ENCODE results near the gene DHRSX. TPM values are rescaled to one million over a fixed set of nuclear protein-coding genes. Genes with fewer than 3 reads are reported as not detected.
"Not testable (repeated sequence)": the region's sequence is repeated elsewhere in the genome, so short reads cannot be mapped to it uniquely, and the experiment has no call there.

The DHRSX gene
- total and polyA plus RNA-seq, 2 donors (not counting 1 experiment from before 2014, with no cell fraction given) = 18.8 to 39.0 TPM

- H2AFZ ChIP-seq (ENCODE audit: insufficient read depth, low read depth, low read length, poor library complexity, severe bottlenecking); H3K27me3 Mint-ChIP-seq; H3K9me3 Mint-ChIP-seq (ENCODE audit: insufficient read depth); H3K27ac ChIP-seq (ENCODE audit: low read length in 2 of 2); H3K27ac Mint-ChIP-seq; H3K4me3 Mint-ChIP-seq; H3K27me3 ChIP-seq (replicated peaks in 1 of 4; ENCODE audit: control extremely low read depth in 1 of 4, control insufficient read depth in 3 of 4, insufficient read depth in 4 of 4, low read length in 3 of 4); CTCF ChIA-PET; intact Hi-C loops (cut with micrococcal nuclease); POLR2A ChIA-PET; ATAC-seq (ENCODE audit: low read depth); H4K20me1 ChIP-seq (ENCODE audit: control insufficient read depth, insufficient read depth, low read length, poor library complexity, severe bottlenecking); H3K4me1 Mint-ChIP-seq; DNase-seq; H3K4me3 ChIP-seq (ENCODE audit: control extremely low read depth in 1 of 5, extremely low read depth in 1 of 5, insufficient read depth in 1 of 5, low read depth in 2 of 5, low read length in 4 of 5); H3K9ac ChIP-seq (ENCODE audit: low read length); H3K4me1 ChIP-seq (ENCODE audit: control insufficient read depth in 2 of 2, insufficient read depth in 2 of 2, low read length in 2 of 2); H3K4me2 ChIP-seq (replicated peaks; ENCODE audit: low read depth, low read length, poor library complexity, severe bottlenecking): not testable (repeated sequence)
- WGBS (ENCODE audit: insufficient coverage) = 98% methylated on average over 8 of the region's 9 CpGs
- Histone ChIP-seq H3K79me2 (ENCODE audit: control insufficient read depth, insufficient read depth, low read length) (peaks cover 18% of the 10 kb centered on the region), H3K9me3 (ENCODE audit: control extremely low read depth in 1 of 3, control insufficient read depth in 2 of 3, insufficient read depth in 1 of 3, low read length in 2 of 3) (peaks cover 0 to 13% (median 0%) of the 10 kb centered on the region in 3 donors), H3K36me3 (replicated peaks in 1 of 2; ENCODE audit: control extremely low read depth in 1 of 2, control insufficient read depth in 1 of 2, extremely low read depth in 1 of 2, insufficient read depth in 2 of 2, low read length in 1 of 2) (peaks cover 0 to 12% of the 10 kb centered on the region in 2 experiments)
These were observed 150.7 kb downstream of the DHRSX start for GRCh38 chrX:2350036-2350435.

- Histone ChIP-seq H3K36me3 (replicated peaks in 1 of 2; ENCODE audit: control extremely low read depth in 1 of 2, control insufficient read depth in 1 of 2, extremely low read depth in 1 of 2, insufficient read depth in 2 of 2, low read length in 1 of 2) (peaks cover 0 to 7% of the 10 kb centered on the region in 2 experiments), H3K79me2 (ENCODE audit: control insufficient read depth, insufficient read depth, low read length) (peaks cover 5% of the 10 kb centered on the region), H3K4me1 (ENCODE audit: control insufficient read depth in 2 of 2, insufficient read depth in 2 of 2, low read length in 2 of 2) (no peaks in the 10 kb centered on the region), H3K4me3 (ENCODE audit: control extremely low read depth in 1 of 5, extremely low read depth in 1 of 5, insufficient read depth in 1 of 5, low read depth in 2 of 5, low read length in 4 of 5) (no peak overlapping the region), H4K20me1 (ENCODE audit: control insufficient read depth, insufficient read depth, low read length, poor library complexity, severe bottlenecking) (no peaks in the 10 kb centered on the region), H3K9me3 (ENCODE audit: control extremely low read depth in 1 of 3, control insufficient read depth in 2 of 3, insufficient read depth in 1 of 3, low read length in 2 of 3) (peaks cover 0 to 13% (median 0%) of the 10 kb centered on the region in 3 donors), H2AFZ (ENCODE audit: insufficient read depth, low read depth, low read length, poor library complexity, severe bottlenecking) (no peak overlapping the region), H3K9ac (ENCODE audit: low read length) (no peak overlapping the region), H3K4me2 (replicated peaks; ENCODE audit: low read depth, low read length, poor library complexity, severe bottlenecking) (no peak overlapping the region), H3K27ac (ENCODE audit: low read length in 2 of 2) (no peak overlapping the region), H3K27me3 (replicated peaks in 1 of 4; ENCODE audit: control extremely low read depth in 1 of 4, control insufficient read depth in 3 of 4, insufficient read depth in 4 of 4, low read length in 3 of 4) (no peaks in the 10 kb centered on the region)
- DNase-seq (no peak), ATAC-seq (ENCODE audit: low read depth) (no peak)
- ChIA-PET CTCF (no interaction called here), POLR2A (no interaction called here)
- H3K27me3 Mint-ChIP-seq = no peaks in the 10 kb centered on the region
- no peak for TF ChIP-seq EZH2 (IDR thresholded peaks at IDR 0.05; ENCODE audit: borderline replicate concordance, insufficient read depth, low read depth, low read length, poor library complexity, severe bottlenecking)
- no peak for TF ChIP-seq CTCF (IDR thresholded peaks at IDR 0.05)
- 78% methylated on average over 5 of the region's 5 CpGs for whole genome bisulfite sequencing (ENCODE audit: insufficient coverage)
- peaks cover 5% of the 10 kb centered on the region for H3K9me3 Mint-ChIP-seq (ENCODE audit: insufficient read depth)
- no peak overlapping the region for H3K4me3 Mint-ChIP-seq
- peaks cover 9% of the 10 kb centered on the region for H3K4me1 Mint-ChIP-seq
- no peak overlapping the region for H3K27ac Mint-ChIP-seq
- intact Hi-C loops (cut with micrococcal nuclease) = no loop called here
These were observed 152.6 kb downstream of the DHRSX start for GRCh38 chrX:2348211-2348610.
